NCI-H1930 (cell line): ENCODE results near the gene ZNF792.
"Not testable (repeated sequence)": the region's sequence is repeated elsewhere in the genome, so short reads cannot be mapped to it uniquely, and the experiment has no call there.

ENCODE experiments used
- DNase-seq, 2 experiments: peaks; one replicate each; lab custom pipeline; 2025; lab: John Stamatoyannopoulos, UW

The ZNF792 gene

DNA sequence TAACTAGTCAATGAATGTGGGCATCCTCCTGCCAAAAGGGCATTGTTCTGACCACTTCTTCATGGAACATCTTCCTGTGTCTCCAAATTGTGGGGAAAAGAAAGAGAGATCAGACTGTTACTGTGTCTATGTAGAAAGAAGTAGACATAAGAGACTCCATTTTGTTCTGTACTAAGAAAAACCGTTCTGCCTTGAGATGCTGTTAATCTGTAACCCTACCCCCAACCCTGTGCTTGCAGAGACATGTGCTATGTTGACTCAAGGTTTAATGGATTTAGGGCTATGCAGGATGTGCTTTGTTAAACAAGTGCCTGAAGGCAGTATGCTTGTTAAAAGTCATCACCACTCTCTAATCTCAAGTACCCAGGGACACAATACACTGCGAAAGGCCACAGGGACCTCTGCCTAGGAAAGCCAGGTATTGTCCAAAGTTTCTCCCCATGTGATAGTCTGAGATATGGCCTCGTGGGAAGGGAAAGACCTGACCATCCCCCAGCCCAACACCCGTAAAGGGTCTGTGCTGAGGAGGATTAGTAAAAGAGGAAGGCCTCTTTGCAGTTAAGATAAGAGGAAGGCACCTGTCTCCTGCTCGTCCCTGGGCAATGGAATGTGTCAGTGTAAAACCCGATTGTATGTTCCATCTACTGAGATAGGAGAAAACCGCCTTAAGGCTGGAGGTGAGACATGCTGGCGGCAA, 43.8 kb downstream of the ZNF792 start:
- not testable (repeated sequence) for DNase-seq

DNA sequence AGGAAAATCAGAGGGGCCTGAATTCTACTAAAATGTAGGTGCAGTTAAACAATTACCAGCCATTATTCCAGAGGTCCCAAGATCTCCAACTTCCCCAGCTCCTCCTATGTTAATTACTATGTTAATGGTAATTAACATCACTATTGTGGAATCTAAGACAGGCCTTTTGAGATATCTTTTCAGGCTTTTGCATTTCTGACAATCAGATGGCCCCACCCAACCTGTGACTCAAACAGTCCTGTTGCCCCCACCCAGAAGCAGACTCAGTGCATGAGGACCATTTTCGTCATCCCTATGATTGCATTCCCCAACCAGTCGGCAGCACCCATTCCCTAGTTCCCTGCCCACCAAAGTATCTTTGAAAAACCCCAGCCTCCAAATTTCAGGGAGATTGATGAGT, 45.8 kb downstream of the ZNF792 start:
- no peak for DNase-seq

DNA sequence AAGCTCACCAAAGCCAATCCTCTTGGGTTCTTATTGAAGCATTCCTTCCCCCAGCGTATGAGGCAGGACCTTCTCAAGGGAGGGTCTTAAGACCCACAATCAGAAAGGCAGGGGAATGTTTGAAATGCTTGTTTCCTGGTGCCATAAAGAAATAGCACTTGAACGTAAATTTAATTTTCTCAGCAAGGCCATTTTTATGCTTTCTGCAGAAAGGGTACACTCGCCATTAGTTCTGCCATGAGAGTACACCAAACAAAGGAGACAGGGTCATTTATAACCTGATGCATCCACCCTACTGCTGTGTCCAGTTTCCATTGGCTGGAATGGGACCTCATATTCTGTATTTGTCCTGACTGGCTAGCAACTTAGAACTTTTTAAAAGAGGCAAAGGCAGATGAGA, 46.9 kb downstream of the ZNF792 start:
- not testable (repeated sequence) for DNase-seq

DNA sequence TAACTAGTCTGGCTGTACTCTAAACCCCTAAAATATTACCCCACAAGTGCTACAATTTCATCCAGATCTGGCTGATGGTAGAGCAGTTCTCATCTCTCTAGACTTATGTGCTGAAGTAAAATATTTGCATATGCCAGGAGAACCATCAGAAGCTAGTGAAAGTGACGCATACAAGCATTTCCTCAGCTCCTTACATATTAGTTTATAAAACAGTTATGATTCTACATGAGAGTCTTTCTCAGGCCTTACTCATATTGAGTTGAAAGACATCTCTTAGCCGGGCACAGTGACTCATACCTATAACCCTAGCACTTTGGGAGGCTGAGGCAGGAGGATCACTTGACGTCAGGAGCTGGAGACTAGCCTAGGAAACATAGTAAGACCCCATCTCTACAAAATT, 53.3 kb downstream of the ZNF792 start:
- no peak for DNase-seq
